ENCODE data around the gene HNRNPC.
"Not testable (repeated sequence)": the region's sequence is repeated elsewhere in the genome, so short reads cannot be mapped to it uniquely, and the experiment has no call there.

The HNRNPC gene

GRCh38 chr14:21240417-21240816, 28.8 kb downstream of the HNRNPC start:
- peak overlapping the region; percentile 17 for H3K4me3 Mint-ChIP-seq
- H3K27ac Mint-ChIP-seq = no peak overlapping the region
- peaks cover 86% of the 10 kb centered on the region for H3K36me3 Mint-ChIP-seq (ENCODE audit: low read depth)
- no peaks in the 10 kb centered on the region for H3K27me3 Mint-ChIP-seq
- H3K4me1 Mint-ChIP-seq (ENCODE audit: low read depth) = peaks cover 81% of the 10 kb centered on the region
- H3K9me3 Mint-ChIP-seq = no peaks in the 10 kb centered on the region

DNA sequence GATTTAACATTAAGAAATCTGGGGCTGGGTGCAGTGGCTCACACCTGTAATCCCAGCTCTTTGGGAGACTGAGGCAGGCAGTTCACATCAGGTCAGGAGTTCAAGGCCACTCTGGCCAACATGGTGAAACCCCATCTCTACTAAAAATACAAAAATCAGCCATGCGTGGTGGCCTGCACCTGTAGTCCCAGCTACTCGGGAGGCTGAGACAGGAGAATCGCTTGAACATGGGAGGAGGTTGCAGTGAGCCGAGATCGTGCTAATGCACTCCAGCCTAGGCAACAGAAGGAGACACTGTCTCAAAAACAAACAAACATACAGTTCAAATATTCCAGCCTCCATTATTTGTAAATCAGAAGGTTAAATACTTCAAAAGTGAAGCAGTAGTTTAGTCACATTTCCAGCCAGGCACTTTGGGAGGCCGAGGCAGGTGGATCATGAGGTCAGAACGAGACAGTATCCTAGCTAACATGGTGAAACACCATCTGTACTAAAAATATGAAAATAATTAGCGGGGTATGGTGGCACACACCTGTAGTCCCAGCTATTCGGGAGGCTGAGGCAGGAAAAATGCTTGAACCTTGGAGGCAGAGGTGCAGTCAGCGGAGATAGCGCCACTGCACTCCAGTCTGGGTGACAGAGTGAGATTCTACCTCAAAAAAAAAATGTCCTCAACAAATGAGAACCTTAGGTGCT, 30.3 kb downstream of the HNRNPC start:
- Mint-ChIP-seq H3K27me3 (no peaks in the 10 kb centered on the region), H3K9me3 (no peaks in the 10 kb centered on the region), H3K27ac (peak overlapping the region; percentile 79), H3K4me1 (ENCODE audit: low read depth) (peaks cover 87% of the 10 kb centered on the region), H3K36me3 (ENCODE audit: low read depth) (peaks cover 91% of the 10 kb centered on the region), H3K4me3 (peak overlapping the region; percentile 2)

DNA sequence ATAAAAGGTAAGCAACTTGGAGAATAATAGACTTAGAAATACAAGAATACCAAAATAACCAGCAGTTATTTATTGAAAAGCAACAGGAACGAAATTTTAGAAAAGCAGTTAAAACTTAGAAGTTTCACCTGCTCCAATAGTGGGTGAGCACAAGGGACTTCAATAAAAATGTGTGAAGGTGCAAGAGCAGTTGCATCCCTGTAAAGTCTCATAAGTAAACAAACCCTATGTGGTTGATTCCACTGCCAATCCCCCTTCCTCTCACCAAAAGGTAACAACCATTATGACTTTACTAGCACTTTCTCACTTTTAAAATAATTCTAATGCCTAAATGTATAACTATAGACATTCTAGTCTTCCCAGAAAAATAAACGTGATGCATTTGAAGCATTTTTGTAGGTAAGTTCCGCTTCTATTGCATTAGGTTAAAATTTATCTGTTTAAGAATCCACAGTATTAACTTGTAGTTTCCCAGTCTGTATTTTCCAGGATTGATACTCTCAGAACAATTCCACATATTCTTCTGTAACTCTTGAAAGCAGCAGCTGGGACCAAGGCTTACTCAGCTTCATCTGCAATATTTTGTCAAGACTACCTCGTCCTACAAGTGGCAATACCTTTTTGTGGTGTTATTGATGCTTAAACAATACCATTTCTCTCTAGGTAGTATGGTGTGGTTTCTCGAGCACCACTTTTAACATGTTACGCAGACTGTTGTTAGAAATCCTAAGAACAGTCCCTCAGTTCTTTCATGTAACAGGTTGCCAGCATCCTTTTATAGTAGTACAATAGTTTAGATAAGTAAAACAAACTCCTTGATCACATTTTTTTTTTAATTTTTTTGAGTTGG, 32.1 kb downstream of the HNRNPC start:
- Mint-ChIP-seq H3K4me3 (no peak overlapping the region), H3K4me1 (ENCODE audit: low read depth) (peaks cover 89% of the 10 kb centered on the region), H3K36me3 (ENCODE audit: low read depth) (peaks cover 92% of the 10 kb centered on the region), H3K9me3 (no peaks in the 10 kb centered on the region), H3K27ac (peak overlapping the region; percentile 14), H3K27me3 (no peaks in the 10 kb centered on the region)

DNA sequence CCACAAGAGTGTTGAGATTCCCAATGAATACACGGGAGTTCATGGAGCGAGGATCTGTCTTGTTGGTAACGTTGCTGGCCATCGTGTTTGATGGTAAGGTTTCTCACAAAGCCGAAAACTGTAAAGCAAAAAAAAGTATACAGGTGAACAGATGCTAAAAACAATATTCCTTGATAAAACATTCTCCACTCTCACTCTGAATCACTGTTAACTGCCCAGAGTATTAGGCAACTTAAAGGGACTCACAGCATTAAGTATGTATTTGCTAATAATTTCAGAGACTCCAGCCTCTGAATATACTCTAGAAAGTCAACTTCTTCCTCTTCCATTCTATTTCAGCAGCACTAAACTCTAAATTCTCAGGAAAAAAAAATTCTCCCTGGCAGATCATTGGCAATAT, 35.1 kb downstream of the HNRNPC start:
- Mint-ChIP-seq H3K4me3 (peak overlapping the region; percentile 24), H3K27ac (peak overlapping the region; percentile 81), H3K4me1 (ENCODE audit: low read depth) (peaks cover 95% of the 10 kb centered on the region), H3K27me3 (no peaks in the 10 kb centered on the region), H3K9me3 (no peaks in the 10 kb centered on the region), H3K36me3 (ENCODE audit: low read depth) (peaks cover 96% of the 10 kb centered on the region)

DNA sequence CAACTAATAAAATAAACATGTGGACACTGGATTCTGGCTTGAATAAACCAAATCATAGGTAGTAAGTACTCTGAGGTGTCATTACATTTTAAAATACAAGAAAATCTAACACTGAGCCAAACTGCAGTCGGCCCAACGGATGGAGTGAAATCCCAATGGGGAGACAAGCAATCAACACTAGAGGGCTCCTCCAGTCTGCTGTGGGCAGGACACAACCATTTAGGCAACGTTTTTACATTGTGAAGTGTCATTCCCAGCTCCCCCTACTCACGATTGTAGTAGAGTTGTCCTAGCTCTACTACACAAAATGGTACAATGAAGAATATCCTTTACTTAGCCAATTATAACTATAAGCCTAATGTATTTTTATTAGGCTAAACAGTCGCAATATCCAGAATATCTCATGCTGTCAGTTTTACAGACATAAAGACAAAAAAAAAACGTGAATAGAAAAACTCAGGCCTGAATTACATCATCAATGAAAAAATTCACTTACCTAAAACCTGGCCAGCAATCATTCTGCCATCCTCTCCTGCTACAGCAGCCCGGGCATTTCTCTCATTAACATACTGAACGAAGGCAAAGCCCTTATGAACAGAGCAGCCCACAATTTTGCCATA, 35.7 kb downstream of the HNRNPC start:
- Mint-ChIP-seq H3K4me3 (peak overlapping the region; percentile 24), H3K9me3 (no peaks in the 10 kb centered on the region), H3K4me1 (ENCODE audit: low read depth) (peaks cover 89% of the 10 kb centered on the region), H3K27me3 (no peaks in the 10 kb centered on the region), H3K36me3 (ENCODE audit: low read depth) (peaks cover 91% of the 10 kb centered on the region), H3K27ac (peak overlapping the region; percentile 81)

GRCh38 chr14:21231020-21231652, 38.1 kb downstream of the HNRNPC start:
- H3K4me3 Mint-ChIP-seq = peak overlapping the region; percentile 76
- H3K27ac Mint-ChIP-seq = peak overlapping the region; percentile 84
- no peaks in the 10 kb centered on the region for H3K9me3 Mint-ChIP-seq
- no peaks in the 10 kb centered on the region for H3K27me3 Mint-ChIP-seq
- peaks cover 87% of the 10 kb centered on the region for H3K4me1 Mint-ChIP-seq (ENCODE audit: low read depth)
- H3K36me3 Mint-ChIP-seq (ENCODE audit: low read depth) = peaks cover 89% of the 10 kb centered on the region

GRCh38 chr14:21229821-21230220, 39.4 kb downstream of the HNRNPC start:
- Mint-ChIP-seq H3K4me3 (peak overlapping the region; percentile 40), H3K36me3 (ENCODE audit: low read depth) (peaks cover 85% of the 10 kb centered on the region), H3K27ac (peak overlapping the region; percentile 84), H3K9me3 (no peaks in the 10 kb centered on the region), H3K27me3 (no peaks in the 10 kb centered on the region), H3K4me1 (ENCODE audit: low read depth) (peaks cover 83% of the 10 kb centered on the region)

- peaks cover 86% of the 10 kb centered on the region for H3K36me3 Mint-ChIP-seq (ENCODE audit: low read depth)
- H3K27ac Mint-ChIP-seq = peak overlapping the region; percentile 31
These were observed 41.3 kb downstream of the HNRNPC start for GRCh38 chr14:21227981-21228380.

DNA sequence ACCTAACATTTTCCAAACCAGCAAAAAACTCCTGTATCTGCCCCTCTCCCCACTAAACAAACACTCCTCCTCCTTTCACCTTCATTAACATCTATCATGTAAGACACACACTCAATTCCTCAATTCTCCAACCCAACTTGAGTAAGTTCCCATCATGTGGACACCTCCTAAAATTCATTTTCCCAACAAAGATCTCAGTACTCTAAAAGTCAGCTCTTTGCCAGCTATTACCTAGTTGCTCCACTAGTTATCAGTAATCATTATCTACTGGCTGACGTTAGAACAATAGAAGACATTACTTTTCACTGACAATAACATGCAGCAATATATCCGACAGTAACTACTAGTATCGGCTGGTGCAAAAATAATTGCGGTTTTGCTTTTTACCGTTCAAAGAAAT, 42.1 kb downstream of the HNRNPC start:
- Mint-ChIP-seq H3K4me3 (peak overlapping the region; percentile 9), H3K4me1 (ENCODE audit: low read depth) (peaks cover 87% of the 10 kb centered on the region), H3K27ac (peak overlapping the region; percentile 2), H3K9me3 (no peaks in the 10 kb centered on the region), H3K27me3 (no peaks in the 10 kb centered on the region), H3K36me3 (ENCODE audit: low read depth) (peaks cover 85% of the 10 kb centered on the region)

More at GRCh38 chr14:21227981-21228380, 41.3 kb downstream of the HNRNPC start:
- H3K4me3 Mint-ChIP-seq = no peak overlapping the region
- H3K27me3 Mint-ChIP-seq = no peaks in the 10 kb centered on the region
- H3K4me1 Mint-ChIP-seq (ENCODE audit: low read depth) = peaks cover 84% of the 10 kb centered on the region
- H3K9me3 Mint-ChIP-seq = no peaks in the 10 kb centered on the region

DNA sequence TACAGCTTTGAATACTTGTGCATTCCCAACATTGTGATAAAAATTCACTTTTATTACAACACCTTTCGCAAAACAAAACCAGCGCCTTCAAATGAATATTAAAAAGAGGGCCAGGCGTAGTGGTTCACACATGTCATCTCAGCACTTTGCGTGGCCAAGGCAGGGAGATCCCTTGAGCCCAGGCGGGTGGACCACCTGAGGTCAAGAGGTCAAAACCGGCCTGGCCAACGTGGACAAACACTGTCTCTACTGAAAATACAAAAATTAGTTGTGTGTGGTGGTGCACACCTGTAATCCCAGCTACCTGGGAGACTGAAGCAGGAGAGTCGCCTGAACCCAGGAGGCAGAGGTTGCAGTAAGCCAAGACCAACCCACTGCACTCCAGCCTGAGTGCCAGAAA, 42.8 kb downstream of the HNRNPC start:
- no peak overlapping the region for H3K27ac Mint-ChIP-seq
- no peaks in the 10 kb centered on the region for H3K27me3 Mint-ChIP-seq

GRCh38 chr14:21225164-21225563, 44.1 kb downstream of the HNRNPC start:
- not testable (repeated sequence) for H3K9me3 Mint-ChIP-seq

More for the DNA sequence above, 42.8 kb downstream of the HNRNPC start:
- H3K4me3 Mint-ChIP-seq = no peak overlapping the region
- no peaks in the 10 kb centered on the region for H3K9me3 Mint-ChIP-seq
- H3K4me1 Mint-ChIP-seq (ENCODE audit: low read depth) = peaks cover 87% of the 10 kb centered on the region
- H3K36me3 Mint-ChIP-seq (ENCODE audit: low read depth) = peaks cover 83% of the 10 kb centered on the region

DNA sequence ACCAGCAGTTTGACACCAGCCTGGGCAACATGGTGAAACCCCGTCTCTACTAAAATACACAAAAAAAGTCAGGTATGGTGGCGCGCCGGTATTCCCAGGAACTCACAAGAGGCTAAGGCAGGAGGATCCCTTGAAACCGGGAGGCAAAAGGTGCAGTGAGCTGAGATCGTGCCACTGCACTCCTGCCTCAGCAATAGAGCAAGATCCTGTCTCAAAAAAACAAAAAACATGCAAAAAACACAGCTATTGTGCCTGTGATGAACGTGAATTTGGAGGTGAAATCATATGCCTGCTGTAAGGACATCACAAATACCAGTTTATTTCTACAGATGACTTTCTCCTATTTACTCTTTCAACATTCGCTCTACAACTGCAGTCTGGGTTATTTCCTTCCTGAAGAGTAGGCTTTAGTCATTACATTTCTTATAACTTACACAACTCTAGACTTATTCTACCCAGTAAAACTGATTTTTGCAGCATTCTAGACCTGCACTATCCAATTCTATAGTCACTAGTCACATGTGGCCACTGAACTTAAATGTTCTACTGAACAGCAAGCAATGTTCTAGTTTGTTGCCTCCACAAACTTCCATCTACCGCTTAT, 48.3 kb downstream of the HNRNPC start:
- Mint-ChIP-seq H3K27me3 (no peaks in the 10 kb centered on the region), H3K4me1 (ENCODE audit: low read depth) (peaks cover 94% of the 10 kb centered on the region), H3K9me3 (no peaks in the 10 kb centered on the region), H3K36me3 (ENCODE audit: low read depth) (peaks cover 84% of the 10 kb centered on the region), H3K27ac (peak overlapping the region; percentile 88), H3K4me3 (no peak overlapping the region)

More at GRCh38 chr14:21225164-21225563, 44.1 kb downstream of the HNRNPC start:
- H3K27me3 Mint-ChIP-seq, H3K4me3 Mint-ChIP-seq: not testable (repeated sequence)
- Mint-ChIP-seq H3K27ac (peak overlapping the region; percentile 15), H3K36me3 (ENCODE audit: low read depth) (peaks cover 81% of the 10 kb centered on the region), H3K4me1 (ENCODE audit: low read depth) (peaks cover 87% of the 10 kb centered on the region)

DNA sequence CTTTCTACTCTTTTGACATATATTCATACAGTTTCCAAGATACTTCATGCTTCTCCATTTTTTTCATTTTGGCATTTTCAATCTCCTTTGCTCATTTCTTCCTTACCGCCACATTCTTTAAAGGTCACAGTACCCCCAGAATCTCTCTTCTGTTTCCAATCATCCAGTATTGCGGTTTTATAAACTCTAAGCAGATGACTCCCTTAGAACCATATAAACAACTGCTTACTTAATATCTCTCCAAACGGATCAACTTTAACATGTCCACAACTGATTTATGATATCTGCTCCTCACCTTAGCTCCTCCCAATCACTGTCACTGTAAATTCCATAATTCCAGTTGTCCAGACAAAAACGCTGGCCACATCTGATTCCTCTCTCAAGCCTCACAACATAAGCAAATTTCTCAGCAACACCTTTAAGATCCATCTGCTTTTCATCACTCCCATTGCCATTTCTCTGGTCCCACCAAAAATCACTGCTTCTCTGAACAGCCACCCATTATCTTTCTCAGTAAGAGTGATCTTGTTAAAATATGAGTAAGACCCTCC, 49.6 kb downstream of the HNRNPC start:
- Mint-ChIP-seq H3K4me1 (ENCODE audit: low read depth) (peaks cover 97% of the 10 kb centered on the region), H3K27me3 (no peaks in the 10 kb centered on the region), H3K9me3 (no peaks in the 10 kb centered on the region), H3K36me3 (ENCODE audit: low read depth) (peaks cover 88% of the 10 kb centered on the region), H3K4me3 (peak overlapping the region; percentile 46), H3K27ac (peak overlapping the region; percentile 88)

GRCh38 chr14:21219120-21219519, 50.1 kb downstream of the HNRNPC start:
- Mint-ChIP-seq H3K4me1 (ENCODE audit: low read depth) (peaks cover 96% of the 10 kb centered on the region), H3K4me3 (peak overlapping the region; percentile 46), H3K9me3 (no peaks in the 10 kb centered on the region), H3K27ac (peak overlapping the region; percentile 88), H3K27me3 (no peaks in the 10 kb centered on the region), H3K36me3 (ENCODE audit: low read depth) (peaks cover 88% of the 10 kb centered on the region)
